ENCODE results near the gene EIF4B.
A peak's percentile ranks its signal among the peaks of the same experiment; 100 is the strongest.

EIF4B gene

DNA sequence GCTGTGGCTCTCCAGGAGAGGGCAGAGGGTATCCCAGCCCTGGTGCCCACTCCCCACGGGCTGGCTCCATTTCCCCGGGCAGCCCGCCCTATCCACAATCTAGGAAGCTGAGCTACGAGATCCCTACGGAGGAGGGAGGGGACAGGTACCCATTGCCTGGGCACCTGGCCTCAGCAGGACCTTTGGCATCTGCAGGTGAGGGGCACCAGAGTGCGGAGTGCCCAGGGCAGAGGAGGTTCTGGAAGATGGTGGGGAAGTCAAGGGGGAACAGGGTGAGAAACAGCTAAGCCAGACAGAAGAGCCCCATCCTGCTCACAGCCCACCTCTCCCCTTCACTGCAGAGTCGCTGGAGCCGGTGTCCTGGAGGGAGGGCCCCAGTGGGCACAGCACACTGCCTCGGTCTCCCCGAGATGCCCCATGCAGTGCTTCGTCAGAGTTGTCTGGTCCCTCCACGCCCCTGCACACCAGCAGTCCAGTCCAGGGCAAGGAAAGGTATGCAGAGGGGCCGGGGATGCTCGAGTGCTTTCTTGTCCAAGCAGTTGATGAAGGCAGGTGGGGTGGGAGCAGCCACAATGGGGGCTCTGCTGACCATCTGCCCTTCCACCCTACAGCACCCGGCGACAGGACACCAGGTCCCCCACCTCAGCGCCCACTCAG, 53.9 kb downstream of the EIF4B start:
- DNase-seq = no peak

DNA sequence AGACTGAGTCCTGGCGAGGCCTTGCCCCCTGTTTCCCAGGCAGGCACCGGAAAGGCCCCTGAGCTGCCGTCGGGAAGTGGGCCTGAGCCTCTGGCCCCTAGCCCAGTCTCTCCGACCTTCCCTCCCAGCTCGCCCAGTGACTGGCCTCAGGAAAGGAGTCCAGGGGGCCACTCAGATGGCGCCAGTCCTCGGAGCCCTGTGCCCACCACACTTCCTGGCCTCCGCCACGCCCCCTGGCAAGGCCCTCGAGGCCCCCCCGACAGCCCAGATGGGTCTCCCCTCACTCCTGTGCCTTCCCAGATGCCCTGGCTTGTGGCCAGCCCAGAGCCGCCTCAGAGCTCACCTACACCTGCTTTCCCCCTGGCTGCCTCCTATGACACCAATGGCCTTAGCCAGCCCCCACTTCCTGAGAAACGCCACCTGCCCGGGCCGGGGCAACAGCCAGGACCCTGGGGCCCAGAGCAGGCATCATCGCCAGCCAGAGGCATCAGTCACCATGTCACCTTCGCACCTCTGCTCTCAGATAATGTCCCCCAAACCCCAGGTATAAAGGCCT, 54.5 kb downstream of the EIF4B start:
- DNase-seq = peak; percentile 70

- DNase-seq = peak; percentile 77
Observed at GRCh38 chr12:53061404-53062010, 55.3 kb downstream of the EIF4B start.

DNA sequence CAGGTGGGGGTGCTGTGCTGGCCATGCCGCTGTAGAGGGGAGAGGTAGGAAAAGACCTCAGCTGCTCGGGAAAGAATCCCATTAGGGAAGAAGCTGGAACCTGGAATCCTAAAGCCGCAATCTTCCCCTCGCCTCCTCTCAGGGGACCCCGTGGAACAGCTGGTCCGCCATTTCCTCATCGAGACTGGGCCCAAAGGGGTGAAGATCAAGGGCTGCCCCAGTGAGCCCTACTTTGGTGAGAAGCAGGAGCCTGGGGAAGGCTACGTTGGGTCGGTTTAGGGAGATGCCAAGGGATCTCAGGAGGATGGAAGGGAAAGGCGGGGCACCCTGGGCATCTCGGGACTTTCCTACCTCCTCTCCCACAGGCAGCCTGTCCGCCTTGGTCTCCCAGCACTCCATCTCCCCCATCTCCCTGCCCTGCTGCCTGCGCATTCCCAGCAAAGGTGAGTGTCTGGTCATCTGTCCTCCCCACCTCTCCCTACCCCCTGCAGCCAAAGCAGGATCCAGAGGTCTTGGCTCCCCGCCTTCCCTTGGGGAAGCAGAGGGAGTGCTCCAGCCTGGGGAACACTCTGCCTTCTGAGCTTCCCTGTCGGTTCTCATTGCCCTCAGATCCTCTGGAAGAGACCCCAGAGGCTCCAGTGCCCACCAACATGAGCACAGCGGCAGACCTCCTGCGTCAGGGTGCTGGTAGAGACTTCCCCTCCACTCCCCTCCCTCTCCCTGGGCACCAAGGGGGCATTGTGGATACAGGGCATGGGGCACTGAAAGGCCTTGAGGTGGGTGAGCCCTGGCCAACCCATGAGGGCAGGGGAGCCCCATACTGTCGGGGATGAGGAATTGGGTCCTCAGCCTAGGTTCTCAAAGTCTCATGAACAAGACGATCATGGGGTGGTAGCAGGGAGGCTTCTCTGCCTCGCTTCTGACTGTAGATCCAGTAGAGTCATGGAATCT, 56.0 kb downstream of the EIF4B start:
- DNase-seq = no peak

- no peak for DNase-seq
Observed at GRCh38 chr12:53062977-53063707, 56.9 kb downstream of the EIF4B start.

DNA sequence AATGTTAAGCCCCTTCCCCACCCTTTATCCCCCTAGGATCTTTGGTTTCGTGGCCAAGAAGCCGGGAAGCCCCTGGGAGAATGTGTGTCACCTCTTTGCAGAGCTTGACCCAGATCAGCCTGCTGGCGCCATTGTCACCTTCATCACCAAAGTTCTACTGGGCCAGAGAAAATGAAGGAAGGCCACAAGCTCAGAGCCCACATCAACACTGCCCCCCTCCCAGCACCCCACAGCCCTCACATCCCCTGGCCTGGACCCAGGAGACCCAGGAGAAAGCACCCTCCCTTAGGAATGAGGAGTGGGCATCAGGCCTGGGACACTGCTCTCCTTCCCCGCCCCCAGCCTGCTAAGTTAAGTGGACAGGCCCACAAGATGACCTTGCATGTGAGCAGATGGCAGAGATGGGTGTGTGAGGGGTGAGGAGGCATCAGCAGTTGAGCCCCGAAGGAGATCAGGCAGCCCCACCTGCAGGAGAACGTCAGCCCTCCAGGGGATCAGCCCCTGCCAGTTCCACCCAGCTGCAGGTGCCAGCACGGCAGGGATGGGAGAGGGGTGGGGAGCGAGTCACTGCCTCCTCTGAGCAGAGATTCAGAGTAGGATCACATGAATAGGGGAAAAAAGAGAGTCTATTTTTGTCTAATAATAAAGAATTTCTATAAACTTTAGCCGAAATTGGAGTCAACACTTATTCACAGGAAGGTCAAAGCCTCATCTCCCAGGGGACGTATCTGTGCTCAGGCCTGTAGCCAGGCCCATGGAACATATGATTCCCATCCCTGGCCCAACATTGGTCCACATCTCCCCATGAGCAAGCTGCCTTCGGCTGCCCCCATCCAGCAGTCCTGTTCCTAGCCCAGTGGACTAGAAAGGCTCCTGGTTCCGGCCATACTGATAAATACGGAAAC, 57.7 kb downstream of the EIF4B start:
- DNase-seq = no peak

DNA sequence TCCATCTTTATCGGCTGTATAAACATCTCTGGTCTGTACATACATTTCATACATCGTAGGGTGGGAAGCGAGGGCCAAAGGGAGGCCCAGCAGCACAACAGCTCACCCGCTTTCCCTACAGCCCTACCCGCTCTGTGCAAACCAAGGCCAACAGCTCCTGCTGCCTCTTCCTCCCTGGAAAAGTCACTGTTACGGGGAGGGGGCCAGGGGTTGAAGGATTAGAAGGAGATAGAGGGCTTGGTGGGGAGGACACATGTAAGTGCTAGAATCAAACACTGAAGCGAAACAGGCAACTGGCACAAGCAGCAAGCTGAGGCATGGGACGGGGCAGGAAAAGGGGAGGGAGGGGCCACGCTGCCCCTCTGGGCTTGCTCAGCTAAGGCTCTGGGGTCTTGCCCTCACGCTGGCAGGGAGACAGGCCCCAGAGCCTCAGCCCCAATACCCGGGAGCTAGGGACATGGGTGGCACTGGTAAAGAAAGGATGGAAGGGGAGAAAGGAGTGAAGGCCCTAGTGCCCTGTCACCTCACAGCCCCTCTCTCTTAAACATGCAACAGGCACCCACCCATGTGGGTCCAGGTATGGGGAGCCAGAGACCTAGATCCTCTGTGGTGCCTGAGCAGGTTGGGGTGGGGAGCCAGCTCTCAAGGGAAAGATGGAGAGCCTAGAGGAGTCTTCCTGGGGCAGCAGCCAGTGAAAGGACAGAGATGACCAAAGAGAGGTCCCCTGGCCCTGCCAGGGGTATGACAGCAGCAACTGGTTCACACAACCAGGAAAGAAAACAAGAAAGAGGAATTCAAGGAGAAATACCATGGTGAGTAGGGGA, 58.6 kb downstream of the EIF4B start:
- DNase-seq = no peak

GRCh38 chr12:53065470-53065869, 59.2 kb downstream of the EIF4B start:
- DNase-seq = no peak

DNA sequence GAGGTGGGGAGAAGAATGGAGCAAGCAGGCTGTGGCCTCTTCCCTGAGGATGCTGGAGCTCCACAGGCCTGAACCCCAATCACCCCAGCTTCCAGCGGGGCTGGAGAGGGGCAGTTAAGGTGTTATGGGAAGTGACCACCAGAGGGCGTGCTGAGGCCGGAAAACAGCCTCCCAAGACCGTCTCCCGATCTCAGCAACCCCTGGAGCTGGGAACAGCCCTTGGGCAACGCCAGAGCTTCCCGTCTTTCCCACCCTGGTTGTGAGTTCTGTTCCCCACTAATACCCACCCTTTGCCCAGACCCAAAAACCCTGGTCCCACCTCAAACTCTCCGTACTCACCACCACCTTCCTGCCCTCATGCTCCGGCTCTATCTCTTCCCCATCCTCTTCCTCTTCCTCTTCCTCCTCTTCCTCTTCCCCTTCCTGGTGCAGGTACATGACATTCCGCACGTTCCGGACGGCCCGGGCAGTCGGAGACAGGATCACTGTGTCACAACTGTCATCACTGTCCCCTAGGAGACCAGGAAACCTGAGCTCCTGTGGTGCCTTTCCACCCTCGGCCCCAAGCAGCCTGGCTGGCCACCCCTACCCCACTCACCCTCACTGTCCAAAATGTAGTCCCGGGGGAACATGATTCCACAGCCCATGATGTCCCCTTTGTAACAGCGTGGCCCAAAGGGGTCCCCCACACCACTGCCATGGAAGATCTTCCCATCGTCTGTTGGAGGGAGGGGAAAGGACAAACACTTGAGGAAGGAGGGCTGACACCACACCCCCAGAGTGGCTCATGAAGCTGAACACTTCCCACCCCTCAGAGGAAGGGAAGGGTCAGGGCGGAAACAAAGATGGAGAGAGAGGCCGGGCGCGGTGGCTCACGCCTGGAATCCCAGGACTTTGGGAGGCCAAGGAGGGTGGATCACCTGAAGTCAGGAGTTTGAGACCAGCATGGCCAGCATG, 60.0 kb downstream of the EIF4B start:
- peak; percentile 45 for DNase-seq

DNA sequence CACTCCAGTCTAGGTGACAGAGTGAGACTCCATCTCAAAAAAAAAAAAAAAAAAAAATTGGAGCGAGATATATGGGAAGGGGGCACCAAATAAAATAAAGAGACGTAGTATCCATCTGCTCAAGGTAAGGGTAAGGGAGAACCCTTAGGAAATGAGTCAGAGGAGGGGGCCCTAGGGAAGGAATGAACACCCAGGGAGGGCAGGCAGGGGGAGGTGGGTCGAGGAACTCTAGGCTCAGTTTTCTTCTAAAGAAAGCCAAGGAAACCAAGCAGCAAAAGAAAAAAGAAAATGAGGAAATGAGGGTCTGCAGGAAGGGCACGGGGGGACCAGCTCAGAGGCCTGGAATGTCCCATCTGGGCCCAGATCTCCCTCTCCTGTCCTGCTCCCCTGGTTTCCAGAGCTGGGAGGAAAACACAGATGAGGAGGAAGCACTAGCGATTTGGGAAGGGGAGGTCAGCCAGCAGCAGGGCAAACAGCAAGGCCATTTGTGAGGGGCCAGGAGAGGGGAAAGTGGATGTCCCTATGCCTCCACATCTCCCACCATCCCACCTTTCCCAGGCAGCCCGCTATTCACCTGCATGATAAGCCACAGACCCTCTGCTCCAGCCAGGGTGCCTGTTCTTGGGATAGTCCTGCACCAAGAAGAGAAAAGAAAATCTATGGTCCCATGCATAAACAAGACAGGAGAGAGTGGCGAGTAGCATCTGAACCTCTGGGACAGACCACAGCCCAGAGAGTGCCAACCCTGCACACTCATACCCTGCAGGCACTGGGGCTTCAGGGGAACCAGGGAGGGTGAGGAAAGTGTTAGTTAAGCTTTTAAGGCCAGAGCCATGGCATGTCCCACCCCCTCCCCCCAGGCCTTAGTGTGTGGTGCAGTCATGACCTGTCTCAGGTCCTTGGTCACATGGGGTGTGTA, 61.1 kb downstream of the EIF4B start:
- DNase-seq = no peak

GRCh38 chr12:53067993-53068770, 61.9 kb downstream of the EIF4B start:
- no peak for DNase-seq

DNA sequence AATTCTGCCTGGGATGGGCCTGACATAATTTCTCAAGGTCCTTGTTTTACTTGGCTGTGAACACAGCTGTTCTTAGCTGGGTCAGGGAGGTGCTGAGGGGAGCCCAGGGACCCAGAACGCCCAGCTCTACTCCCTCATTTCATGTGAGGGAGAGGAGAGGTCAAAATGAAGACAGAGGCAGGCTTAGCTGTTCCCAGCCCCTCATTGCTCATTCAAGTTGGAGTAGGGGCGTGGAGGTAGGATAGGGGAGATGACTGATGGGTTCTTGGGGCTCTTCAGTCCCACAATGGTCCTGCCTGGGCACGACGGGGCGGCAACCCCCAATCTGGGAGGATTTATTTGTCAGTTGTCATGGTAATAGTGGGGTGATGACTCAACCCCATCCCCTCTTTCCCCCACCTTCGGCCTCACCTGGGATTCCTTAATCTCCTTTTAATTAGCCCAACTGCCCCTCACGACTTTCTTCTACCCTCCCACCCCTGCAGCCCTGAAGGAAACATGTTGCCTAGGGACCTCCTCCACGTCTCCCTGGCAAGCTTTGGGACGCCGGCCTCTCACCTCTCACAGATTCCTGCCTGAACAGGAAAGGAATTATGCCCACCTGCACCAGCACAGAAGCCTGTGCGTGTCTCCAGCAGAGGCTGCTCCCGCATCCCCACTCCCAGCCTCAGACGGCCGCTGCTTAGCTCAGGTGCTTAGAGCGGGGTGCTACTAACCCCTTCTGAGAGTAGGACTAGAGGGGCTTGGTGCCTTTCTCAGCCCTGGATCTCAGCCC, 62.7 kb downstream of the EIF4B start:
- no peak for DNase-seq

DNA sequence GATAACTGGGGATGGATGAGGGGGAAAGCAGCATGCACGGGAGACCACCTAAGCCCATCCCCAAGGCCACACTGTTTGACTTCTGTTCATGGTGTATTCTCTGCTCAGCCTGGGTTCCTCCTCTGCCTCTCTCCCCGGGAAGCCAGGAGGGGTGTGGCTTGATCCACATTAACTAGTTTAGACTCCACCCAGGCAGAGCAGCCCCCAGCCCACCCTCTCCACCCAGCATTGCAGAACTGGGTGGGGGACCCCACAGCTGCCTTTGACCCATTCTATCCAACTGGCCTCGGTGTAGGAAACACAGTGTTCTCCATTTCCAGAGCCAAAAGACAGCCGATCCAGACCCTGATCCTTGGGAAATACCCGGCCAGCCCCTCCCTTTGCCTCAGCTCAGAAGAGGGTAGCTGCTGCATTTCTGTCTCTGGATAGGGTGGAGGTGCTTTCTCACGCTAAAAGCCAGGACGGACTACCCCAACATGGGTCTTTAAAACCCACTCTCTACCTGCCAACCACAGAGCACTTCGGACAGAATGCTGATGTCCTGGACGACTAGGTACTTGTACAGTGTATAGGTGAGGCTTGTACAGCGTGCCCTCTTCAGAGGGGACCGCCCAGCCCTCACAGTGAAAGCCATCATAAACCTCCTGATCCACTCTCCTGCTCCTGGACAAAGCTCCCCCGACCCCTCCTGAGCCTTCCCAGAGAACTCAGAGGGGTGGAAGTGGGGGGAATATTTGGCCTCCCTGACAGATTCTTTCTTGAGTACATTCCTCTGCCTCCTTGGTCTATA, 63.6 kb downstream of the EIF4B start:
- DNase-seq = no peak

- DNase-seq = no peak
Observed at GRCh38 chr12:53070877-53071492, 64.7 kb downstream of the EIF4B start.
